ENCODE data around the gene GSAP. TPM values are rescaled to one million over a fixed set of nuclear protein-coding genes. Genes with fewer than 3 reads are reported as not detected.

Gene GSAP
- polyA plus RNA-seq, 1 of the 3 experiments (the other 2 are of a cell fraction) = 5.9 TPM

- H3K27me3 ChIP-seq (ENCODE audit: insufficient read depth) = no peaks in the 10 kb centered on the region
- H3K4me2 ChIP-seq = no peak overlapping the region
- ChIA-PET POLR2A (no interaction called here), CTCF (interaction anchor here (1.1 to 1.4 kb wide), 2 partner anchors 22 to 43 kb away, joined by 3 to 6 read pairs; no protein-coding TSS in a partner anchor)
- H3K4me3 ChIP-seq (ENCODE audit: low read depth in 2 of 2, low read length in 1 of 2) = no peak overlapping the region
- H3K4me1 ChIP-seq (ENCODE audit: control insufficient read depth in 1 of 2, insufficient read depth in 2 of 2, low read depth in 1 of 2, low read length in 1 of 2) = no peaks in the 10 kb centered on the region
- DNase-seq = no peak
- TF ChIP-seq, protein P1, sequence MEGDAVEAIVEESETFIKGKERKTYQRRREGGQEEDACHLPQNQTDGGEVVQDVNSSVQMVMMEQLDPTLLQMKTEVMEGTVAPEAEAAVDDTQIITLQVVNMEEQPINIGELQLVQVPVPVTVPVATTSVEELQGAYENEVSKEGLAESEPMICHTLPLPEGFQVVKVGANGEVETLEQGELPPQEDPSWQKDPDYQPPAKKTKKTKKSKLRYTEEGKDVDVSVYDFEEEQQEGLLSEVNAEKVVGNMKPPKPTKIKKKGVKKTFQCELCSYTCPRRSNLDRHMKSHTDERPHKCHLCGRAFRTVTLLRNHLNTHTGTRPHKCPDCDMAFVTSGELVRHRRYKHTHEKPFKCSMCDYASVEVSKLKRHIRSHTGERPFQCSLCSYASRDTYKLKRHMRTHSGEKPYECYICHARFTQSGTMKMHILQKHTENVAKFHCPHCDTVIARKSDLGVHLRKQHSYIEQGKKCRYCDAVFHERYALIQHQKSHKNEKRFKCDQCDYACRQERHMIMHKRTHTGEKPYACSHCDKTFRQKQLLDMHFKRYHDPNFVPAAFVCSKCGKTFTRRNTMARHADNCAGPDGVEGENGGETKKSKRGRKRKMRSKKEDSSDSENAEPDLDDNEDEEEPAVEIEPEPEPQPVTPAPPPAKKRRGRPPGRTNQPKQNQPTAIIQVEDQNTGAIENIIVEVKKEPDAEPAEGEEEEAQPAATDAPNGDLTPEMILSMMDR (IDR thresholded peaks at IDR 0.05) = no peak
- TF ChIP-seq RCOR1 (IDR thresholded peaks at IDR 0.05; ENCODE audit: low read length) (no peak), FOXM1 (IDR thresholded peaks at IDR 0.05; ENCODE audit: low read depth) (no peak), FOXJ3 (CRISPR knock-in tag; IDR thresholded peaks at IDR 0.05) (no peak), GABPA (IDR thresholded peaks at IDR 0.05; ENCODE audit: low read depth) (no peak)
- TF ChIP-seq, protein P2, sequence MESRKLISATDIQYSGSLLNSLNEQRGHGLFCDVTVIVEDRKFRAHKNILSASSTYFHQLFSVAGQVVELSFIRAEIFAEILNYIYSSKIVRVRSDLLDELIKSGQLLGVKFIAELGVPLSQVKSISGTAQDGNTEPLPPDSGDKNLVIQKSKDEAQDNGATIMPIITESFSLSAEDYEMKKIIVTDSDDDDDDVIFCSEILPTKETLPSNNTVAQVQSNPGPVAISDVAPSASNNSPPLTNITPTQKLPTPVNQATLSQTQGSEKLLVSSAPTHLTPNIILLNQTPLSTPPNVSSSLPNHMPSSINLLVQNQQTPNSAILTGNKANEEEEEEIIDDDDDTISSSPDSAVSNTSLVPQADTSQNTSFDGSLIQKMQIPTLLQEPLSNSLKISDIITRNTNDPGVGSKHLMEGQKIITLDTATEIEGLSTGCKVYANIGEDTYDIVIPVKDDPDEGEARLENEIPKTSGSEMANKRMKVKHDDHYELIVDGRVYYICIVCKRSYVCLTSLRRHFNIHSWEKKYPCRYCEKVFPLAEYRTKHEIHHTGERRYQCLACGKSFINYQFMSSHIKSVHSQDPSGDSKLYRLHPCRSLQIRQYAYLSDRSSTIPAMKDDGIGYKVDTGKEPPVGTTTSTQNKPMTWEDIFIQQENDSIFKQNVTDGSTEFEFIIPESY (IDR thresholded peaks at IDR 0.05; ENCODE audit: borderline replicate concordance, low read depth) = no peak
- H4K20me1 ChIP-seq (ENCODE audit: insufficient read depth) = no peaks in the 10 kb centered on the region
- no peaks in the 10 kb centered on the region for H3K9me3 ChIP-seq
- no peaks in the 10 kb centered on the region for H3K9me2 ChIP-seq
- no peak overlapping the region for H3K27ac ChIP-seq (ENCODE audit: low read depth in 2 of 2, low read length in 1 of 2)
- no peak overlapping the region for H3K9ac ChIP-seq
- H3F3A ChIP-seq (replicated peaks; ENCODE audit: insufficient read depth) = no peaks in the 10 kb centered on the region
- no peak overlapping the region for H2AFZ ChIP-seq (ENCODE audit: low read depth)
- H3K36me3 ChIP-seq (replicated peaks in 1 of 2; ENCODE audit: control insufficient read depth in 1 of 2, insufficient read depth in 2 of 2, low read length in 1 of 2) = no peaks in the 10 kb centered on the region
- H3K79me2 ChIP-seq (ENCODE audit: insufficient read depth) = no peaks in the 10 kb centered on the region
Measured at GRCh38 chr7:77290425-77290824, 125.7 kb downstream of the GSAP start.

DNA sequence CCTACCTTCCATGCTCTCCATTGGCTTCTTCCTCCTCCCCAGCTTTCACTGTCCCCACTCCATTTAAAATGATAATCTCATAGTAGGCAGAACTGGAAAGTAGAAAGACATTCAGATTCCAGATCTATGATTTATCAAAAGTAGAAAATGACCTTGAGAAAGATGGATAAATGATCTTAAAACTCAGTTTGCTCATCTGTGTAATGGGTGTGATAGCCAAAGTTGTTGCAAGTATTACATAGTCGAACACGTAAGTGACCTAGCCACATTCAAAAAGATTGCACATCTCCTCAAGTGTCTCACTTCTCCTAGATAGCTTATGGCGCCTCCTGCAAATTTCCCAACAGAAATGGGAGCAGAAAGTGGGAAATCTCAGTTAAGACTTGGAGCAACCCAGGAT, 126.8 kb downstream of the GSAP start:
- no peak overlapping the region for H3K4me3 ChIP-seq (ENCODE audit: low read depth in 2 of 2, low read length in 1 of 2)
- DNase-seq = no peak
- no peak overlapping the region for H3K4me2 ChIP-seq
- H3K9me2 ChIP-seq = no peaks in the 10 kb centered on the region
- CTCF ChIA-PET = no interaction called here
- no peak overlapping the region for H3K9ac ChIP-seq
- H4K20me1 ChIP-seq (ENCODE audit: insufficient read depth) = no peaks in the 10 kb centered on the region
- H3F3A ChIP-seq (replicated peaks; ENCODE audit: insufficient read depth) = no peaks in the 10 kb centered on the region
- no peak overlapping the region for H3K27ac ChIP-seq (ENCODE audit: low read depth in 2 of 2, low read length in 1 of 2)
- POLR2A ChIA-PET = no interaction called here
- H2AFZ ChIP-seq (ENCODE audit: low read depth) = no peak overlapping the region
- peaks cover 0 to 6% of the 10 kb centered on the region in 2 experiments; a peak in 2 of 4 replicates for H3K4me1 ChIP-seq (ENCODE audit: control insufficient read depth in 1 of 2, insufficient read depth in 2 of 2, low read depth in 1 of 2, low read length in 1 of 2)
- H3K27me3 ChIP-seq (ENCODE audit: insufficient read depth) = no peaks in the 10 kb centered on the region
- H3K79me2 ChIP-seq (ENCODE audit: insufficient read depth) = no peaks in the 10 kb centered on the region
- no peaks in the 10 kb centered on the region for H3K36me3 ChIP-seq (replicated peaks in 1 of 2; ENCODE audit: control insufficient read depth in 1 of 2, insufficient read depth in 2 of 2, low read length in 1 of 2)
- H3K9me3 ChIP-seq = no peaks in the 10 kb centered on the region
- 84% methylated on average over 3 of the region's 3 CpGs for WGBS (ENCODE audit: low lambda C conversion rate)
- TF ChIP-seq TEAD4 (IDR thresholded peaks at IDR 0.05; ENCODE audit: borderline replicate concordance, insufficient read depth) (no peak), JUND (IDR thresholded peaks at IDR 0.05) (no peak), USF1 (IDR thresholded peaks at IDR 0.05; ENCODE audit: borderline replicate concordance, low read depth) (no peak), MEF2A (IDR thresholded peaks at IDR 0.05; ENCODE audit: borderline replicate concordance, low read depth) (no peak), RXRA (IDR thresholded peaks at IDR 0.05; ENCODE audit: borderline replicate concordance, low read depth) (no peak), SMC3 (IDR thresholded peaks at IDR 0.05; ENCODE audit: low read depth, low read length) (no peak), EZH2phosphoT487 (IDR thresholded peaks at IDR 0.05; ENCODE audit: borderline replicate concordance, low read depth) (no peak)
- TF ChIP-seq, protein P3, sequence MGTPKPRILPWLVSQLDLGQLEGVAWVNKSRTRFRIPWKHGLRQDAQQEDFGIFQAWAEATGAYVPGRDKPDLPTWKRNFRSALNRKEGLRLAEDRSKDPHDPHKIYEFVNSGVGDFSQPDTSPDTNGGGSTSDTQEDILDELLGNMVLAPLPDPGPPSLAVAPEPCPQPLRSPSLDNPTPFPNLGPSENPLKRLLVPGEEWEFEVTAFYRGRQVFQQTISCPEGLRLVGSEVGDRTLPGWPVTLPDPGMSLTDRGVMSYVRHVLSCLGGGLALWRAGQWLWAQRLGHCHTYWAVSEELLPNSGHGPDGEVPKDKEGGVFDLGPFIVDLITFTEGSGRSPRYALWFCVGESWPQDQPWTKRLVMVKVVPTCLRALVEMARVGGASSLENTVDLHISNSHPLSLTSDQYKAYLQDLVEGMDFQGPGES (IDR thresholded peaks at IDR 0.05; ENCODE audit: low read depth, low read length) = no peak
- TF ChIP-seq, protein P4, sequence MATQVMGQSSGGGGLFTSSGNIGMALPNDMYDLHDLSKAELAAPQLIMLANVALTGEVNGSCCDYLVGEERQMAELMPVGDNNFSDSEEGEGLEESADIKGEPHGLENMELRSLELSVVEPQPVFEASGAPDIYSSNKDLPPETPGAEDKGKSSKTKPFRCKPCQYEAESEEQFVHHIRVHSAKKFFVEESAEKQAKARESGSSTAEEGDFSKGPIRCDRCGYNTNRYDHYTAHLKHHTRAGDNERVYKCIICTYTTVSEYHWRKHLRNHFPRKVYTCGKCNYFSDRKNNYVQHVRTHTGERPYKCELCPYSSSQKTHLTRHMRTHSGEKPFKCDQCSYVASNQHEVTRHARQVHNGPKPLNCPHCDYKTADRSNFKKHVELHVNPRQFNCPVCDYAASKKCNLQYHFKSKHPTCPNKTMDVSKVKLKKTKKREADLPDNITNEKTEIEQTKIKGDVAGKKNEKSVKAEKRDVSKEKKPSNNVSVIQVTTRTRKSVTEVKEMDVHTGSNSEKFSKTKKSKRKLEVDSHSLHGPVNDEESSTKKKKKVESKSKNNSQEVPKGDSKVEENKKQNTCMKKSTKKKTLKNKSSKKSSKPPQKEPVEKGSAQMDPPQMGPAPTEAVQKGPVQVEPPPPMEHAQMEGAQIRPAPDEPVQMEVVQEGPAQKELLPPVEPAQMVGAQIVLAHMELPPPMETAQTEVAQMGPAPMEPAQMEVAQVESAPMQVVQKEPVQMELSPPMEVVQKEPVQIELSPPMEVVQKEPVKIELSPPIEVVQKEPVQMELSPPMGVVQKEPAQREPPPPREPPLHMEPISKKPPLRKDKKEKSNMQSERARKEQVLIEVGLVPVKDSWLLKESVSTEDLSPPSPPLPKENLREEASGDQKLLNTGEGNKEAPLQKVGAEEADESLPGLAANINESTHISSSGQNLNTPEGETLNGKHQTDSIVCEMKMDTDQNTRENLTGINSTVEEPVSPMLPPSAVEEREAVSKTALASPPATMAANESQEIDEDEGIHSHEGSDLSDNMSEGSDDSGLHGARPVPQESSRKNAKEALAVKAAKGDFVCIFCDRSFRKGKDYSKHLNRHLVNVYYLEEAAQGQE (IDR thresholded peaks at IDR 0.05; ENCODE audit: low read depth, low read length) = no peak
- TF ChIP-seq, protein P2 (IDR thresholded peaks at IDR 0.05; ENCODE audit: borderline replicate concordance, low read depth) = no peak
